ENCODE data around the gene TRAPPC5.

TRAPPC5 gene

GRCh38 chr19:7732045-7732444, 51.4 kb downstream of the TRAPPC5 start, which contains the start of gene CLEC4G:
TSS of gene CLEC4G (minus strand) at chr19:7732110. CDS start at chr19:7732102, 8 bp downstream.
- no peak for DNase-seq (ENCODE audit: low spot score)

DNA sequence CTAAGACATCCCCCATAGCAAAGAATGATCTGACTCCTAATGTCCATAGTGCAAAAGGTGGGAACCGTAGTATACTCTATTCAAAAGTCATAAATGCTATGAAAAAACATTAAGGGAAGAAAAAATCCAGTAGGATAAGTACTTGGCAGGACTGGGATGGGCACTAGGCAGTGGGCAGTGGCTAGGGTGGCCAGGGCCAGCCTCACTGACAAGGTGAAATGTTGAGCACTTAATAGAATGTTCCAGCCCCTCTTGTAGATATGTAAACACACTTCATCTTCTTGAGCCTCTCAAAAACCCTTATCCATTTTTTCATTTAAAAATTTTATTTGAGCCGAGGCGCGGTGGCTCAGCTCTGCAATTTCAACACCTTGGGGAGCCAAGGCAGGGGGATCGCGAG, 52.7 kb downstream of the TRAPPC5 start:
- no peak for DNase-seq (ENCODE audit: low spot score)

DNA sequence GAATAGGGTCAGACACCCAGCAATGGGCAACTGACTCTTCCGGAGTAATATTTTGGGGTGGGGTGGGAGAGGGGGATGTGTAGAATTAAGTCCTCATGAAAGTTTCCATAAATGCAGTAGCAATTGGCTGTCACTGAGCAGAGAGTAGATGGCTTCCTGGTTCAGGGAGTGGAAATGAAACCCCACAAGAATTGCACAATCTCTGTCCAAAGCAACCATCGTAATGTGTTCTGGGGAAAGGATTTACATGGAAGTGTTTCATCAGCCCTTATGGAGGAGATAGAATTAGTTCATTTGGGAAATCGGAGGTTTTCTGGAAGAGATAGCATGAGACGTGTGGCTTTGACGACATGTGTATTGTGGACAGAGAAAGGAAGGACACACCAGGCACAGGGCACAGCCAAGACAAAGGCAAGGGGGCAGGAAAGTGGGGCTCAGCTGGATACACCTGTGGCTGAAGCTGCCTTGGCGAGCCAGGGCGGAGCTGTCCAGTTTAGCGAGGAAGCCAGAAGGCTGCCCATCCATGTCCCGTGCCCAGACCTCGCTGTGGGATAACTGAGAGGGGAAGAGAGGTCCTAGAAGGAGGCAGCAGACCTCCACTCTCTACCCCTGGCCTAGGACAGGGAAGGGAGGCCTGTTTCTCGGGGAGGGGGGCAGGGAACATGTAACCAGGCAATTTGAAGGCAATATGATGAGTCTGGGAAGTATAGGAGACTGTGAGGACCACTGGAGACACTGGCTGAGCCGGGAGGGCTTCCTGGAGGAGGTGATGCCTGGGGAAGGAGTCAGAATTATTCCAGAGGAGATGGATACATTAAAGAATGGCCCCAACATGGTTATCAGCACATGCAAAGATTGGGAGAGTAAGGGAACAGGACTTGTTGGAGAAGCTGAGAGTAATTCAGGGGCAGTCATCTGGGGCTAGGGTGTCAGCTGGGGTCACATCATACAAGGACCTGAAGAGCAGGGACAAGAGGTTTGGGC, 53.9 kb downstream of the TRAPPC5 start:
- no peak for DNase-seq (ENCODE audit: low spot score)

DNA sequence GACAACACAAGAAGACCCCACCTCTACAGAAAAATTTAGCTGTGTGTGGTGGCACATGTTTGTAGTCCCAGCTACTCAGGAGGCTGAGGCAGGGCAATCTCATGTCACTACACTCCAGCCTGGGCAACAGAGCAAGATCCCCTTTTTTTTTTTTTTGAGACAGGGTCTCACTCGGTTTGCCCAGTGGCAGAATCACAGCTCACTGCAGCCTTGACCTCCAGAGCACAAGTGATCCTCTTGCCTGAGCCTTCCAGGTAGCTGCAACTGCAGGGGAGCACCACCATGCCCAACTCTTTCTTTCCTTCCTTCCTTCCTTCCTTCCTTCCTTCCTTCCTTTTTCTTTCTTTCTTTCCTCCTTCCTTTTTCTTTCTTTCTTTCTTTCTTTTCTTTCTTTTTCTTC, 55.5 kb downstream of the TRAPPC5 start:
- DNase-seq (ENCODE audit: low spot score) = no peak

DNA sequence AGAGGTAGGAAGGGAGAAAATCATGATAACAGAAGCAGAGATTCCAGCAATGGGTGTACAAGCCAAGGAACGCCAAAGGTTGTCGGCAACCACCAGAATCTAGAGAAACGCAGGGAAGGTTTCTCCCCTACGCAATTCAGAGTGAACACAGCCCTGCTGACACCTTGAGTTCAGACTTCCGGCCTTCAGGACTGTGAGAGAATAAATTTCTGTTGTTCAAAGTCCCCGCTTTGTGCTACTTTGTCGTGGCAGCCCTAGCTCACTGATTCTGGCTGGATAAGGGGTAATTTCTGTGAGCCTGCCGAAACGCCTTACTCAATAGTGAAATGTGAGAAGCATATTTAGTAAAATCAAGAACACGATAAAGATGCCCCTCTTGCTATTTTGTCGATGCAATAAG, 56.6 kb downstream of the TRAPPC5 start:
- no peak for DNase-seq (ENCODE audit: low spot score)
